GM12878 (cell line): ENCODE measurements around the gene DNAJC7. TPM values are rescaled to one million over a fixed set of nuclear protein-coding genes. Genes with fewer than 3 reads are reported as not detected.
A peak's percentile ranks its signal among the peaks of the same experiment; 100 is the strongest.

Source experiments
- BCL11A ChIP-seq: IDR thresholded peaks from 2 replicates; pipeline ENCODE4 v1.6.1; 2011; ENCODE audit warnings: low read depth, low read length
- CBFB ChIP-seq: IDR thresholded peaks from 2 replicates; pipeline ENCODE4 v1.6.1; 2016; ENCODE audit warnings: antibody characterized with exemption, low read depth
- CHD4 ChIP-seq: fragments of 200-600 bp; sonication (generic); IDR thresholded peaks from 2 replicates; pipeline ENCODE4 v1.6.1; 2016; ENCODE audit warnings: mild to moderate bottlenecking
- EZH2 ChIP-seq: IDR thresholded peaks from 2 replicates; pipeline ENCODE4 v1.6.1; 2012; ENCODE audit warnings: low read depth, mild to moderate bottlenecking, control low read depth, inconsistent platforms, low read length, borderline replicate concordance; ENCODE audit not compliant: control insufficient read depth
- HDAC6 ChIP-seq: fragments of 200-600 bp; sonication (generic); IDR thresholded peaks from one replicate; pipeline ENCODE4 v1.8.0; 2017; ENCODE audit warnings: antibody characterized with exemption; ENCODE audit not compliant: unreplicated experiment
- JUND ChIP-seq: IDR thresholded peaks from 2 replicates; pipeline ENCODE4 v1.6.1; 2012; ENCODE audit warnings: low read depth, mild to moderate bottlenecking, low read length, improper control_type of control experiment, moderate library complexity
- KAT2A ChIP-seq: conservative IDR thresholded peaks from 2 replicates; pipeline ENCODE4 v1.6.1; 2011; ENCODE audit warnings: low read depth, low read length; ENCODE audit not compliant: control insufficient read depth
- KDM1A ChIP-seq: fragments of 200-600 bp; sonication (generic); IDR thresholded peaks from 2 replicates; pipeline ENCODE4 v1.6.1; 2016; ENCODE audit warnings: borderline replicate concordance
- MTA2 ChIP-seq: fragments of 450-650 bp; IDR thresholded peaks from 2 replicates; pipeline ENCODE4 v1.6.1; 2016; ENCODE audit warnings: low read depth, mild to moderate bottlenecking, moderate library complexity
- MXI1 ChIP-seq: fragments of 150-350 bp; IDR thresholded peaks from 2 replicates; pipeline ENCODE4 v1.6.1; 2011; ENCODE audit warnings: low read depth, mild to moderate bottlenecking, inconsistent platforms, low read length, improper control_type of control experiment
- POLR2AphosphoS2 ChIP-seq: IDR thresholded peaks from 2 replicates; pipeline ENCODE4 v1.6.1; 2011; ENCODE audit warnings: low read depth, mild to moderate bottlenecking, low read length, improper control_type of control experiment, moderate library complexity
- RELA ChIP-seq: fragments of 450-650 bp; IDR thresholded peaks from 2 replicates; pipeline ENCODE4 v1.8.0; 2014; ENCODE audit warnings: borderline replicate concordance; ENCODE audit not compliant: partially characterized antibody
- SMC3 ChIP-seq: IDR thresholded peaks from 2 replicates; pipeline ENCODE4 v1.6.1; 2011; ENCODE audit warnings: low read length, improper control_type of control experiment, borderline replicate concordance
- SRF ChIP-seq, 2 experiments: IDR thresholded peaks; 2 replicates each; pipeline ENCODE4 v1.6.1; 2011; ENCODE audit warnings: low read depth in 2 of 2, low read length in 2 of 2, mild to moderate bottlenecking in 1 of 2, moderate library complexity in 1 of 2
- STAT3 ChIP-seq: IDR thresholded peaks from 2 replicates; pipeline ENCODE4 v1.6.1; 2011; ENCODE audit warnings: low read depth, low read length, improper control_type of control experiment
- SUZ12 ChIP-seq: fragments of 200-600 bp; sonication (generic); IDR thresholded peaks from one replicate; pipeline ENCODE4 v1.6.1; 2018; ENCODE audit warnings: antibody characterized with exemption, mild to moderate bottlenecking; ENCODE audit not compliant: unreplicated experiment
- TBL1XR1 ChIP-seq: IDR thresholded peaks from 2 replicates; pipeline ENCODE4 v1.6.1; 2012; ENCODE audit warnings: low read depth, low read length, improper control_type of control experiment
- TCF3 ChIP-seq: IDR thresholded peaks from 2 replicates; pipeline ENCODE4 v1.6.1; 2012; ENCODE audit warnings: low read depth, mild to moderate bottlenecking, low read length, borderline replicate concordance; ENCODE audit not compliant: insufficient read depth
- ZNF24 ChIP-seq: fragments of 450-650 bp; IDR thresholded peaks from 2 replicates; pipeline ENCODE4 v1.6.1; 2017; ENCODE audit warnings: antibody characterized with exemption, mild to moderate bottlenecking
- polyA plus RNA-seq, 11 experiments: library from polyadenylated mRNA; depleted of rRNA in 4 of 11; unstranded in 6 of 11; stranded (reverse) in 5 of 11; fragments of >200 nt; fragmentation: Nextera tagmentation in 4 of 11; fragmentation: Illumina TruSeq in 1 of 11; extraction: Ambion mirVana in 4 of 11; extraction: Trizol in 1 of 11; gene quantifications; 1 replicate in 1 of 11; 2 replicates in 10 of 11; pipeline versions ENCODE4 v1.2.1 to v1.2.3, GENCODE V29; 2011 to 2016; ENCODE audit warnings: inconsistent platforms in 2 of 11, missing spikeins in 2 of 11, low read depth in 1 of 11
- total RNA-seq, 4 experiments: library from RNA; depleted of rRNA in 3 of 4; stranded (reverse); fragments of >200 nt in 3 of 4; fragmentation: Illumina TruSeq in 1 of 4; extraction: Trizol in 1 of 4; gene quantifications; 2 replicates each; pipeline versions ENCODE4 v1.2.1 to v1.2.3, GENCODE V29; 2013 to 2021
- TF ChIP-seq, protein P1 (sequence below), 3 experiments: IDR thresholded peaks in 2 of 3; conservative IDR thresholded peaks in 1 of 3; 2 replicates each; pipeline ENCODE4 v1.5.1; 2011; ENCODE audit warnings: low read depth in 3 of 3, low read length in 3 of 3, mild to moderate bottlenecking in 3 of 3, control low read depth in 2 of 3, moderate library complexity in 2 of 3, inconsistent platforms in 1 of 3, mixed read lengths in 1 of 3; ENCODE audit not compliant: control insufficient read depth in 2 of 3, insufficient read depth in 1 of 3; ENCODE audit errors: extremely low read depth in 1 of 3
- TF ChIP-seq, protein P2 (sequence below): IDR thresholded peaks from 2 replicates; pipeline ENCODE4 v1.6.1; 2011; ENCODE audit warnings: low read depth, low read length, improper control_type of control experiment, borderline replicate concordance
- TF ChIP-seq, protein P3 (sequence below): IDR thresholded peaks from 2 replicates; pipeline ENCODE4 v1.6.1; 2011; ENCODE audit warnings: mild to moderate bottlenecking, low read depth, low read length, moderate library complexity; ENCODE audit not compliant: insufficient replicate concordance
- TF ChIP-seq, protein P4 (sequence below): IDR thresholded peaks from 2 replicates; pipeline ENCODE4 v1.6.1; 2012; ENCODE audit warnings: low read depth, low read length, improper control_type of control experiment

The DNAJC7 gene
- total and polyA plus RNA-seq, 10 of the 15 experiments (the other 5 are each of a cell fraction or from before 2014, with no cell fraction given), result 60.1 to 173 (median 94.9) TPM

DNA sequence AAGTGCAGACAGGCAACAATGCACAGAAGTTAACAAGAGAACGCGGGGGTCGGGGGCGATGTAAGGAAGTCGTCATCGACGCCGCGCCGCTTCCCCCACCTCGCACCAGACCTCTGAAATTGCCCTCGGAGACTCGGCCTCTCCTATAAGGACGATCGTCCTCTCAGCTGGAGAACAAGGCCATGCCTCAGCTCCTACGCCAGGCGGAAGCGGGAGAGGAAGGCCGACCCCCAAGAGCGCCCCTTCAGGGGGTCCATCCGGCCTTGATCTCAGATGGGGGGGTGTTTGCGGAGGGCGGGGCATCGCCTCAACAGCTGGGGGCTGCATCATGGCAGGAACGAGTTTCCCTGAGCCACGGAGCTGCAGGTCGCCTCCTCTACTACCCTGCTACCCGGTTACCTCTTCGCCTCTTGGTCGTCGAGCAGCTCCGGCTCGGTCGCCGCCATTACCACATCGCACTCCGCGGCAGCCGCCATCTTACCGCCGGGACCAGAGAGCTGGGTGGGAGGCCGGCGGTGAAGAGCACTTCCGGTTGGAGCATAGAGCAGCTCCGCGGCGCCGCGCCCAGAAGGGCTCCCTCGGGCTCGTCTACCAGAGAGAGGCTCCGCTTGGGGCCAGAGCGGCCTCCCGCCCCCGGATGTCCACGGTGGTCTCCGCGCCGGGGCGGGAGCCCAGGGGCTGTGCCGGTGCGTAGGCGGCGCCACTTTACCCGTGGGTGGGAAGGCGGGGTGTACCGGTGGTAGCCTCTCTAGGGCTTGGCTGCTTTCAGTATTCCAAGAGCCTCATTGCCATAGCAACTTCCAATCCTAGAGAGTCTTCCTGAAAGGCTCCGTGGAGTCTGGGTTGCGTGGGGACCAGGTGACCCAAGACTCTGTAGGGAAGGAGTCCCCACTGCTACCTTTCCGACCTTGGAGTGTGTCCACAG, at the start of gene DNAJC7 (continued):
- TF ChIP-seq, protein P1, sequence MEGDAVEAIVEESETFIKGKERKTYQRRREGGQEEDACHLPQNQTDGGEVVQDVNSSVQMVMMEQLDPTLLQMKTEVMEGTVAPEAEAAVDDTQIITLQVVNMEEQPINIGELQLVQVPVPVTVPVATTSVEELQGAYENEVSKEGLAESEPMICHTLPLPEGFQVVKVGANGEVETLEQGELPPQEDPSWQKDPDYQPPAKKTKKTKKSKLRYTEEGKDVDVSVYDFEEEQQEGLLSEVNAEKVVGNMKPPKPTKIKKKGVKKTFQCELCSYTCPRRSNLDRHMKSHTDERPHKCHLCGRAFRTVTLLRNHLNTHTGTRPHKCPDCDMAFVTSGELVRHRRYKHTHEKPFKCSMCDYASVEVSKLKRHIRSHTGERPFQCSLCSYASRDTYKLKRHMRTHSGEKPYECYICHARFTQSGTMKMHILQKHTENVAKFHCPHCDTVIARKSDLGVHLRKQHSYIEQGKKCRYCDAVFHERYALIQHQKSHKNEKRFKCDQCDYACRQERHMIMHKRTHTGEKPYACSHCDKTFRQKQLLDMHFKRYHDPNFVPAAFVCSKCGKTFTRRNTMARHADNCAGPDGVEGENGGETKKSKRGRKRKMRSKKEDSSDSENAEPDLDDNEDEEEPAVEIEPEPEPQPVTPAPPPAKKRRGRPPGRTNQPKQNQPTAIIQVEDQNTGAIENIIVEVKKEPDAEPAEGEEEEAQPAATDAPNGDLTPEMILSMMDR (IDR thresholded peaks at IDR 0.05 in 2 of 3, conservative IDR thresholded peaks at IDR 0.05 in 1 of 3; ENCODE audit: control insufficient read depth in 2 of 3, extremely low read depth in 1 of 3, insufficient read depth in 1 of 3, low read depth in 3 of 3, low read length in 3 of 3), result peak in 1 of 3 experiments; percentile 5; a peak in 1 of 6 replicates
- TF ChIP-seq SUZ12 (no peak), SMC3 (no peak), RELA (peak; percentile 18), EZH2 (no peak), KAT2A (no peak), TCF3 (peak; percentile 46; the same call in 1 of the 2 replicates), ZNF24 (0 out of 2 replicates have a peak, but pooled peaks have one; percentile 6), STAT3 (no peak), KDM1A (no peak), HDAC6 (peak; percentile 23), MXI1 (peak; percentile 79), CHD4 (no peak), JUND (no peak), CBFB (peak; percentile 87), BCL11A (no peak), TBL1XR1 (no peak), MTA2 (peak; percentile 33; the same call in 1 of the 2 replicates), SRF (IDR thresholded peaks at IDR 0.05; ENCODE audit: low read depth in 2 of 2, low read length in 2 of 2) (0 out of 4 replicates have a peak, but pooled peaks of 1 of the 2 experiments have one; percentile 22), POLR2AphosphoS2 (peak; percentile 49)
- TF ChIP-seq, protein P2, sequence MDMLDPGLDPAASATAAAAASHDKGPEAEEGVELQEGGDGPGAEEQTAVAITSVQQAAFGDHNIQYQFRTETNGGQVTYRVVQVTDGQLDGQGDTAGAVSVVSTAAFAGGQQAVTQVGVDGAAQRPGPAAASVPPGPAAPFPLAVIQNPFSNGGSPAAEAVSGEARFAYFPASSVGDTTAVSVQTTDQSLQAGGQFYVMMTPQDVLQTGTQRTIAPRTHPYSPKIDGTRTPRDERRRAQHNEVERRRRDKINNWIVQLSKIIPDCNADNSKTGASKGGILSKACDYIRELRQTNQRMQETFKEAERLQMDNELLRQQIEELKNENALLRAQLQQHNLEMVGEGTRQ, result no peak
- TF ChIP-seq, protein P3, sequence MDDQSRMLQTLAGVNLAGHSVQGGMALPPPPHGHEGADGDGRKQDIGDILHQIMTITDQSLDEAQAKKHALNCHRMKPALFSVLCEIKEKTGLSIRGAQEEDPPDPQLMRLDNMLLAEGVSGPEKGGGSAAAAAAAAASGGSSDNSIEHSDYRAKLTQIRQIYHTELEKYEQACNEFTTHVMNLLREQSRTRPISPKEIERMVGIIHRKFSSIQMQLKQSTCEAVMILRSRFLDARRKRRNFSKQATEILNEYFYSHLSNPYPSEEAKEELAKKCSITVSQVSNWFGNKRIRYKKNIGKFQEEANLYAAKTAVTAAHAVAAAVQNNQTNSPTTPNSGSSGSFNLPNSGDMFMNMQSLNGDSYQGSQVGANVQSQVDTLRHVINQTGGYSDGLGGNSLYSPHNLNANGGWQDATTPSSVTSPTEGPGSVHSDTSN, result no peak
- TF ChIP-seq, protein P4, sequence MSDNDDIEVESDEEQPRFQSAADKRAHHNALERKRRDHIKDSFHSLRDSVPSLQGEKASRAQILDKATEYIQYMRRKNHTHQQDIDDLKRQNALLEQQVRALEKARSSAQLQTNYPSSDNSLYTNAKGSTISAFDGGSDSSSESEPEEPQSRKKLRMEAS, result no peak
